HG03064 (cell line): ENCODE results near the gene AP4M1.

Experiments
- ATAC-seq: cut with Tn5 transposase; IDR thresholded peaks from one replicate; pipeline ENCODE4 v1.9.1; 2021; ENCODE audit warnings: low read depth; ENCODE audit not compliant: unreplicated experiment

AP4M1 gene

GRCh38 chr7:100107125-100107737 lies 5.8 kb downstream of the AP4M1 start:
- ATAC-seq: no peak

GRCh38 chr7:100107890-100108289 lies 6.4 kb downstream of the AP4M1 start:
- ATAC-seq: no peak

GRCh38 chr7:100109521-100110163 lies 8.2 kb downstream of the AP4M1 start:
- no peak for ATAC-seq

- no peak for ATAC-seq
These were observed 9.7 kb downstream of the AP4M1 start for GRCh38 chr7:100111156-100111555.

GRCh38 chr7:100111914-100112313 lies 10.5 kb downstream of the AP4M1 start:
- no peak for ATAC-seq

GRCh38 chr7:100115026-100115425 lies 13.6 kb downstream of the AP4M1 start:
- no peak for ATAC-seq

GRCh38 chr7:100118388-100119071 lies 17.1 kb downstream of the AP4M1 start:
- ATAC-seq: no peak

- peak; percentile 58 for ATAC-seq
These were observed 17.9 kb downstream of the AP4M1 start, which contains the start of the genes CNPY4 and TAF6 for GRCh38 chr7:100119072-100119969. Gene CNPY4 (plus strand): TSS chr7:100119634. CDS start chr7:100119745, 111 bp downstream. Gene TAF6 (minus strand): TSS chr7:100119358. CDS start chr7:100114209, 5,149 bp downstream.

GRCh38 chr7:100119970-100120732 lies 18.7 kb downstream of the AP4M1 start:
- peak; percentile 33 for ATAC-seq

GRCh38 chr7:100120733-100121036 lies 19.2 kb downstream of the AP4M1 start:
- ATAC-seq: no peak

- no peak for ATAC-seq
These were observed 20.6 kb downstream of the AP4M1 start for GRCh38 chr7:100122067-100122466.

GRCh38 chr7:100122568-100122967 lies 21.1 kb downstream of the AP4M1 start:
- no peak for ATAC-seq

GRCh38 chr7:100124301-100125230 lies 23.1 kb downstream of the AP4M1 start:
- no peak for ATAC-seq

- ATAC-seq: peak; percentile 53
These were observed 24.9 kb downstream of the AP4M1 start for GRCh38 chr7:100126239-100126930.

GRCh38 chr7:100126931-100127865 lies 25.8 kb downstream of the AP4M1 start, which contains the start of gene MBLAC1:
Gene MBLAC1 (plus strand): TSS chr7:100126967. CDS start chr7:100127396, 429 bp downstream.
- peak; percentile 48 for ATAC-seq

- ATAC-seq: no peak
These were observed 26.6 kb downstream of the AP4M1 start for GRCh38 chr7:100127866-100128636.

GRCh38 chr7:100128637-100128963 lies 27.2 kb downstream of the AP4M1 start:
- no peak for ATAC-seq
